ENCODE measurements around the gene STIM2.

The STIM2 gene

DNA sequence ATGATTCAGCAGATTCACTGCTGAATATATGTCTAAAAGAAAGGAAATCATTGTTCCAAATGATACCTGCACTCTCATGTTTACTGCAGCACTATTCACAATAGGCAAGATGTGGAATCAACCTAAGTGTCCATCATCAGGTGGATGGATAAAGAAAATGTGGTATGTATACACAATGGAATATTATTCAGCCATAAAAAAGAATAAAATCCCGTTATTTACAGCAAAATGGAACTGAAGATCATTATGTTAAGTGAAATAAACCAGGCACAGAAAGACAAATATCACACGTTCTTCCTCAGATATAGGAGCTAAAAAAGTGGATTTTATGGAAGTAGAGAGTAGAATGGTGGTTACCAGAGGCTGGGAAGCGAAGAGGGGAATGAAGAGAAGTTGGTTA is 130.4 kb downstream of the STIM2 start:
- ChIA-PET POLR2A (no interaction called here), CTCF (interaction anchor here (1.0 kb wide), 1 partner anchor 19 kb away, joined by 4 read pairs; no protein-coding TSS in a partner anchor)
- TF ChIP-seq NFRKB (IDR thresholded peaks at IDR 0.05): no peak
- TF ChIP-seq ELF4 (IDR thresholded peaks at IDR 0.05): no peak
- TF ChIP-seq FOXM1 (IDR thresholded peaks at IDR 0.05; ENCODE audit: borderline replicate concordance): no peak
- DNase-seq (ENCODE audit: extremely low spot score): no peak

GRCh38 chr4:26992657-26993361 is 132.2 kb downstream of the STIM2 start:
- CTCF ChIA-PET: interaction anchor here (0.7 kb wide), 1 partner anchor 9 kb away, joined by 3 read pairs; no protein-coding TSS in a partner anchor
- POLR2A ChIA-PET: no interaction called here

DNA sequence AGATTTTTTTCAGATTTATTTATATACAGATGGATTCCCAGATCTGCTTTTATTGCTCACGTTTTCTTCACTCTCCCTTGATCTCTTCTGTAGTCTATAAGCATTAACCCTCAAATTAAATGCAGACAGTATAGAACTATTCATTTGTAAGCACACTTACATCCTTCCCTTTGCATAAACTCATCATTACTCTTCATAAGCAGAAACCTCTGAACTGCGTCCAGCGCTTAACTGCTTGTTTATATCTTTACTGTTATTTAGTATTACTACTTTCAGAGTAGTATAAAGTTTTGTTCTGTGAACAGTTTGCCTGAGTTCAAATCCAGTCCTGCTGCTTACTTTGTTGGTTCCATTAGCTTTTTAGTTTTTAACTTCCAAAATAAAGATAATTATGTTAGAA is 132.9 kb downstream of the STIM2 start:
- ChIA-PET POLR2A (no interaction called here), CTCF (interaction anchor here (0.7 to 1.1 kb wide), 3 partner anchors 10 to 205 kb away, joined by 3 read pairs; no protein-coding TSS in a partner anchor)
- no peak for DNase-seq (ENCODE audit: extremely low spot score)
- TF ChIP-seq CTBP1 (IDR thresholded peaks at IDR 0.05; ENCODE audit: borderline replicate concordance) (no peak), FOXM1 (IDR thresholded peaks at IDR 0.05; ENCODE audit: borderline replicate concordance) (no peak), SP1 (IDR thresholded peaks at IDR 0.05) (no peak), ARNT (IDR thresholded peaks at IDR 0.05) (no peak), BHLHE40 (IDR thresholded peaks at IDR 0.05; ENCODE audit: borderline replicate concordance) (no peak), HDGF (IDR thresholded peaks at IDR 0.05; ENCODE audit: borderline replicate concordance) (no peak), TARDBP (IDR thresholded peaks at IDR 0.05) (no peak), LEF1 (IDR thresholded peaks at IDR 0.05; ENCODE audit: borderline replicate concordance) (no peak), L3MBTL2 (conservative IDR thresholded peaks at IDR 0.05) (no peak), ELF4 (IDR thresholded peaks at IDR 0.05) (no peak), FOXA1 (IDR thresholded peaks at IDR 0.05) (no peak), ZNF384 (IDR thresholded peaks at IDR 0.05) (no peak), NFRKB (IDR thresholded peaks at IDR 0.05) (no peak), PKNOX1 (IDR thresholded peaks at IDR 0.05) (no peak), SUZ12 (IDR thresholded peaks at IDR 0.05) (no peak), FOXK2 (IDR thresholded peaks at IDR 0.05) (no peak)

More at GRCh38 chr4:26992657-26993361, 132.2 kb downstream of the STIM2 start:
- TF ChIP-seq SP1 (IDR thresholded peaks at IDR 0.05): no peak
- no peak for DNase-seq (ENCODE audit: extremely low spot score)

DNA sequence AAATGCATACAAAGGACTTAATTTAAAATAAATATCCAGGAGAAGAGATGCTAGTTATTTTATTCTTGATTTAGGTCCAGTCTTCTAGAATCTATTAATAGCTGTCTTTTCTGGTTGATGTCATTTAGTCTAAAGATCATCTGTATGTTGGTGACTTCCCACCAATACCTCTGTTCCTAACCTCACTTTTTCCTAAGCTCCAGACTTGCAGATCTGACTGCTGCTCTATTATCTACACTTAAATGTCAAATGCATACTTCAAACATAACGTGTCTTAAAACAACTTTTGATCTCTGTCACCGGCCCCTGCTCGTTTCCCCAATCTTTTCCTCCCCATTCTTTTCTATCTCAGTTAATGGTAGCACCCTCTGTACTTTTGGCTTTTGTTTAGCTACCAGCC is 133.3 kb downstream of the STIM2 start:
- no peak for DNase-seq (ENCODE audit: extremely low spot score)
- ChIA-PET CTCF (interaction anchor here (0.8 to 1.1 kb wide), 2 partner anchors 135 to 206 kb away, joined by 3 read pairs; no protein-coding TSS in a partner anchor), POLR2A (no interaction called here)
- no peak for TF ChIP-seq FOXA1 (IDR thresholded peaks at IDR 0.05)
- TF ChIP-seq NFRKB (IDR thresholded peaks at IDR 0.05): no peak
- TF ChIP-seq SP1 (IDR thresholded peaks at IDR 0.05): no peak
- TF ChIP-seq L3MBTL2 (conservative IDR thresholded peaks at IDR 0.05): no peak
- TF ChIP-seq ELF4 (IDR thresholded peaks at IDR 0.05): no peak
- no peak for TF ChIP-seq ZNF384 (IDR thresholded peaks at IDR 0.05)
- no peak for TF ChIP-seq BHLHE40 (IDR thresholded peaks at IDR 0.05; ENCODE audit: borderline replicate concordance)
- no peak for TF ChIP-seq TARDBP (IDR thresholded peaks at IDR 0.05)
- no peak for TF ChIP-seq LEF1 (IDR thresholded peaks at IDR 0.05; ENCODE audit: borderline replicate concordance)
- no peak for TF ChIP-seq HDGF (IDR thresholded peaks at IDR 0.05; ENCODE audit: borderline replicate concordance)

DNA sequence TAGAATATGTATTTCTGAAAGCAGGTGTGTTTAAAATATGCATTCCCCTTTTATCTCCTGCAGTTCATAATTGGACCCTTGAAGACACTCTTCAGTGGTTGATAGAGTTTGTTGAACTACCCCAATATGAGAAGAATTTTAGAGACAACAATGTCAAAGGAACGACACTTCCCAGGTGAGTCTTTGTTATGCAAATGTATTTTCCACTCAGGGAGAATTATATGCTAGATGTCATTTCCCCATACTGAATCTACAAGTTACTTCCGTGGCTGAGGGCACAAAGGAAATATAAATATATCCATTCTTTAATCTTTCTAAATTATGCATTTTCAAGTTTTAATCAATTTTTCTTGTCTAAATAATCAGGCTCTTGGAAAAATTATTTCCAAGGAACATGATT is 134.7 kb downstream of the STIM2 start:
- POLR2A ChIA-PET: no interaction called here
- DNase-seq (ENCODE audit: extremely low spot score): no peak
- CTCF ChIA-PET: no interaction called here
- no peak for TF ChIP-seq FOXA1 (IDR thresholded peaks at IDR 0.05)
- TF ChIP-seq FOXM1 (IDR thresholded peaks at IDR 0.05; ENCODE audit: borderline replicate concordance): no peak
- no peak for TF ChIP-seq SP1 (IDR thresholded peaks at IDR 0.05)
- no peak for TF ChIP-seq LEF1 (IDR thresholded peaks at IDR 0.05; ENCODE audit: borderline replicate concordance)
- TF ChIP-seq FOXK2 (IDR thresholded peaks at IDR 0.05): no peak
- TF ChIP-seq SUZ12 (IDR thresholded peaks at IDR 0.05): no peak
- TF ChIP-seq NFRKB (IDR thresholded peaks at IDR 0.05): no peak
- TF ChIP-seq BHLHE40 (IDR thresholded peaks at IDR 0.05; ENCODE audit: borderline replicate concordance): no peak

DNA sequence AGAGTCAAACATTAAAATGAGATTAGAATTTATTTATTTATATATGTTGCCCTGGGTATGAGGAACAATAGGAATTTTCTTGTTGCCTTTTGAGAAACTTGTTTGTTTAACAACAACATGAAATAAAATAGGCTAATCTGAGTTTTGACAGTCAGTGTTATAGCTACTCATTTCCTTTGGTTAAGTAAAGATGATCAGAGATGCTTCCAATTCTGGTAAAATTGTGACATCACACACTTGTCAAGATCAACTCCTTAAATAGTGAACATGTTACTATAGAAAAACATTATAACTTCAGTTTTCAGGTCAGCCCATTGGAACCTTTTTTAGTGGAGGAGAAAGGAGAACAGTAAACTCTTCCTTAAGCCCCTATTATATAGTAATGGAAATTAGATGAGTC is 136.1 kb downstream of the STIM2 start:
- TF ChIP-seq CTBP1 (IDR thresholded peaks at IDR 0.05; ENCODE audit: borderline replicate concordance) (no peak), SUZ12 (IDR thresholded peaks at IDR 0.05) (no peak), FOXM1 (IDR thresholded peaks at IDR 0.05; ENCODE audit: borderline replicate concordance) (no peak), BHLHE40 (IDR thresholded peaks at IDR 0.05; ENCODE audit: borderline replicate concordance) (no peak), TARDBP (IDR thresholded peaks at IDR 0.05) (no peak), LEF1 (IDR thresholded peaks at IDR 0.05; ENCODE audit: borderline replicate concordance) (no peak), NFRKB (IDR thresholded peaks at IDR 0.05) (no peak), FOXA1 (IDR thresholded peaks at IDR 0.05) (no peak), HDGF (IDR thresholded peaks at IDR 0.05; ENCODE audit: borderline replicate concordance) (no peak), SP1 (IDR thresholded peaks at IDR 0.05) (no peak), ELF4 (IDR thresholded peaks at IDR 0.05) (no peak), ZNF384 (IDR thresholded peaks at IDR 0.05) (no peak), ARNT (IDR thresholded peaks at IDR 0.05) (no peak), L3MBTL2 (conservative IDR thresholded peaks at IDR 0.05) (no peak), PKNOX1 (IDR thresholded peaks at IDR 0.05) (no peak)
- no peak for DNase-seq (ENCODE audit: extremely low spot score)
- POLR2A ChIA-PET: no interaction called here
- CTCF ChIA-PET: no interaction called here

GRCh38 chr4:26999689-27000088 is 139.0 kb downstream of the STIM2 start:
- POLR2A ChIA-PET: no interaction called here

More at GRCh38 chr4:26999689-27000088, 139.0 kb downstream of the STIM2 start:
- TF ChIP-seq TARDBP (IDR thresholded peaks at IDR 0.05): no peak
- no peak for TF ChIP-seq FOXK2 (IDR thresholded peaks at IDR 0.05)
- TF ChIP-seq NFRKB (IDR thresholded peaks at IDR 0.05): no peak
- no peak for TF ChIP-seq FOXA1 (IDR thresholded peaks at IDR 0.05)
- no peak for TF ChIP-seq L3MBTL2 (conservative IDR thresholded peaks at IDR 0.05)
- no peak for TF ChIP-seq ZNF384 (IDR thresholded peaks at IDR 0.05)
- TF ChIP-seq LEF1 (IDR thresholded peaks at IDR 0.05; ENCODE audit: borderline replicate concordance): no peak
- no peak for TF ChIP-seq ARNT (IDR thresholded peaks at IDR 0.05)
- no peak for TF ChIP-seq BHLHE40 (IDR thresholded peaks at IDR 0.05; ENCODE audit: borderline replicate concordance)
- no peak for TF ChIP-seq HDGF (IDR thresholded peaks at IDR 0.05; ENCODE audit: borderline replicate concordance)
- TF ChIP-seq CTBP1 (IDR thresholded peaks at IDR 0.05; ENCODE audit: borderline replicate concordance): no peak
- TF ChIP-seq ELF4 (IDR thresholded peaks at IDR 0.05): no peak
- TF ChIP-seq FOXM1 (IDR thresholded peaks at IDR 0.05; ENCODE audit: borderline replicate concordance): no peak
- no peak for TF ChIP-seq SP1 (IDR thresholded peaks at IDR 0.05)
- TF ChIP-seq PKNOX1 (IDR thresholded peaks at IDR 0.05): no peak
- no peak for TF ChIP-seq SUZ12 (IDR thresholded peaks at IDR 0.05)
- DNase-seq (ENCODE audit: extremely low spot score): no peak
- CTCF ChIA-PET: interaction anchor here (0.6 kb wide), 1 partner anchor 191 kb away, joined by 4 read pairs; no protein-coding TSS in a partner anchor
